ENCODE measurements around the gene CBLC.

The CBLC gene

DNA sequence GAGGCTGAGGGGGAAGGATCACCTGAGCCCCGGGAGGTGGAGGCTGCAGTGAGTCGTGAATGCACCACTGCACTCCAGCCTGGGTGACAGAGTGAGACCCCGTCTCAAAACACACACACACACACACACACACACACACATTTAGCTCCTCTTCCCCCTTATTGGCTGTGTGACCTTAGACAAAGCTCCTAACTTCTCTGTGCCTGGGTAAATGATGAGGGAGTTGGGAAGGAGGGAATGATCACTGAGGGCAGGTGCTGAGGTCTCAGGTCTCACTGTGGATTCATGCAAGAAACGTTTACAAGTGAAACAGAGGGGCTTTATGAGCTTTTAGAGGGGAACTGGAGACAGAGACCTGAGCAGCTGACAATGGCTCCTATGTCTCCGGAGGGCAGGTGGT, 46.1 kb upstream of the CBLC start:
- TF ChIP-seq PPARA (CRISPR knock-in tag; IDR thresholded peaks at IDR 0.05; ENCODE audit: borderline replicate concordance) (no peak), TCF4 (CRISPR knock-in tag; IDR thresholded peaks at IDR 0.05; ENCODE audit: borderline replicate concordance) (no peak), ZNF565 (CRISPR knock-in tag; conservative IDR thresholded peaks at IDR 0.05; ENCODE audit: low read depth) (no peak), SNAI2 (CRISPR knock-in tag; IDR thresholded peaks at IDR 0.05) (no peak), RARB (CRISPR knock-in tag; IDR thresholded peaks at IDR 0.05) (no peak), BACH2 (CRISPR knock-in tag; IDR thresholded peaks at IDR 0.05; ENCODE audit: borderline replicate concordance) (no peak)
- TF ChIP-seq, protein P1, sequence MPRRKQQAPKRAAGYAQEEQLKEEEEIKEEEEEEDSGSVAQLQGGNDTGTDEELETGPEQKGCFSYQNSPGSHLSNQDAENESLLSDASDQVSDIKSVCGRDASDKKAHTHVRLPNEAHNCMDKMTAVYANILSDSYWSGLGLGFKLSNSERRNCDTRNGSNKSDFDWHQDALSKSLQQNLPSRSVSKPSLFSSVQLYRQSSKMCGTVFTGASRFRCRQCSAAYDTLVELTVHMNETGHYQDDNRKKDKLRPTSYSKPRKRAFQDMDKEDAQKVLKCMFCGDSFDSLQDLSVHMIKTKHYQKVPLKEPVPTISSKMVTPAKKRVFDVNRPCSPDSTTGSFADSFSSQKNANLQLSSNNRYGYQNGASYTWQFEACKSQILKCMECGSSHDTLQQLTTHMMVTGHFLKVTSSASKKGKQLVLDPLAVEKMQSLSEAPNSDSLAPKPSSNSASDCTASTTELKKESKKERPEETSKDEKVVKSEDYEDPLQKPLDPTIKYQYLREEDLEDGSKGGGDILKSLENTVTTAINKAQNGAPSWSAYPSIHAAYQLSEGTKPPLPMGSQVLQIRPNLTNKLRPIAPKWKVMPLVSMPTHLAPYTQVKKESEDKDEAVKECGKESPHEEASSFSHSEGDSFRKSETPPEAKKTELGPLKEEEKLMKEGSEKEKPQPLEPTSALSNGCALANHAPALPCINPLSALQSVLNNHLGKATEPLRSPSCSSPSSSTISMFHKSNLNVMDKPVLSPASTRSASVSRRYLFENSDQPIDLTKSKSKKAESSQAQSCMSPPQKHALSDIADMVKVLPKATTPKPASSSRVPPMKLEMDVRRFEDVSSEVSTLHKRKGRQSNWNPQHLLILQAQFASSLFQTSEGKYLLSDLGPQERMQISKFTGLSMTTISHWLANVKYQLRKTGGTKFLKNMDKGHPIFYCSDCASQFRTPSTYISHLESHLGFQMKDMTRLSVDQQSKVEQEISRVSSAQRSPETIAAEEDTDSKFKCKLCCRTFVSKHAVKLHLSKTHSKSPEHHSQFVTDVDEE (CRISPR knock-in tag; IDR thresholded peaks at IDR 0.05): no peak
- no peak for ATAC-seq

DNA sequence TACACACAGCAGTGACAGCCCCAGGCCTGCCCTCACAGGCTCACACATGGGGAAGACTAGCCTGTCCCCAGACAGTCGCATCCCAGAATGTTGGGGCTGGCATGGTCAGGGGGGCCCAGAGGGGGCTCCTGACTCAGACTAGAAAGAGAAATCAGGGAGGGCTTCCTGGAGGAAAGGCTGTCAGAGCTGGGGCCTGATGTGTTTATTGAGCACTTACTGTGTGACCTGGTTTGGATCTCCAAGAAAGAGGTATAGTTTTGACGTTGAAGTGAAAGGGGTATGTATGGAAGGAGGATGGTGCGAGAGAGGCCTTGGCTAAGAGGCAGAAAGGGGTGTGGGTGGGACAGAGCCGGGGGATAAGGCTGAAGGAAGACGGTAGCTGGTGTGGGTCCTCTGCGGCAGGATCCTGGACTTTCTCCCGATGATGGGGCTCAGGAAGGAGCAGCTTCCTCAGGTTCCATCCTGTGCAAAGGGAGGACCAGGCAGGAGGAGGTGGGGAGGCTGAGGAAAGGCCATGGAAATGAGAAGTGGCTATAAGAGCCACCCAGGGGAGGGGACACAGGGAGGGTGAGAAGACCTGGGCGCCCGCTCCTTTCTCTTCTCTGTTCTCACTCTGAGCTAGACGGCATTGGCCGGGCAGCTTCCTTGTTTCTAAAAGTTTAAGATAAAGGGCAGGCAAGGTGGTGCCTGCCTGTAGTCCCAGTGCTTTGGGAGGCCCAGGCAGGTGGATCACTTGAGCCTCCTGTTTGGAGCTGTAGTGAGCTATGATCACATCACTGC, 45.3 kb upstream of the CBLC start:
- ATAC-seq: no peak
- no peak for TF ChIP-seq PPARA (CRISPR knock-in tag; IDR thresholded peaks at IDR 0.05; ENCODE audit: borderline replicate concordance)
- TF ChIP-seq CSDC2 (CRISPR knock-in tag; IDR thresholded peaks at IDR 0.05): no peak
- TF ChIP-seq ZC3H10 (CRISPR knock-in tag; IDR thresholded peaks at IDR 0.05): no peak
- no peak for TF ChIP-seq RARB (CRISPR knock-in tag; IDR thresholded peaks at IDR 0.05)
- TF ChIP-seq TCF4 (CRISPR knock-in tag; IDR thresholded peaks at IDR 0.05; ENCODE audit: borderline replicate concordance): no peak
- TF ChIP-seq ZFP3 (CRISPR knock-in tag; IDR thresholded peaks at IDR 0.05): no peak
- no peak for TF ChIP-seq OSR1 (CRISPR knock-in tag; IDR thresholded peaks at IDR 0.05)
- TF ChIP-seq, protein P2, sequence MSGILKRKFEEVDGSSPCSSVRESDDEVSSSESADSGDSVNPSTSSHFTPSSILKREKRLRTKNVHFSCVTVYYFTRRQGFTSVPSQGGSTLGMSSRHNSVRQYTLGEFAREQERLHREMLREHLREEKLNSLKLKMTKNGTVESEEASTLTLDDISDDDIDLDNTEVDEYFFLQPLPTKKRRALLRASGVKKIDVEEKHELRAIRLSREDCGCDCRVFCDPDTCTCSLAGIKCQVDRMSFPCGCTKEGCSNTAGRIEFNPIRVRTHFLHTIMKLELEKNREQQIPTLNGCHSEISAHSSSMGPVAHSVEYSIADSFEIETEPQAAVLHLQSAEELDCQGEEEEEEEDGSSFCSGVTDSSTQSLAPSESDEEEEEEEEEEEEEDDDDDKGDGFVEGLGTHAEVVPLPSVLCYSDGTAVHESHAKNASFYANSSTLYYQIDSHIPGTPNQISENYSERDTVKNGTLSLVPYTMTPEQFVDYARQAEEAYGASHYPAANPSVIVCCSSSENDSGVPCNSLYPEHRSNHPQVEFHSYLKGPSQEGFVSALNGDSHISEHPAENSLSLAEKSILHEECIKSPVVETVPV (CRISPR knock-in tag; IDR thresholded peaks at IDR 0.05): no peak
- TF ChIP-seq, protein P3, sequence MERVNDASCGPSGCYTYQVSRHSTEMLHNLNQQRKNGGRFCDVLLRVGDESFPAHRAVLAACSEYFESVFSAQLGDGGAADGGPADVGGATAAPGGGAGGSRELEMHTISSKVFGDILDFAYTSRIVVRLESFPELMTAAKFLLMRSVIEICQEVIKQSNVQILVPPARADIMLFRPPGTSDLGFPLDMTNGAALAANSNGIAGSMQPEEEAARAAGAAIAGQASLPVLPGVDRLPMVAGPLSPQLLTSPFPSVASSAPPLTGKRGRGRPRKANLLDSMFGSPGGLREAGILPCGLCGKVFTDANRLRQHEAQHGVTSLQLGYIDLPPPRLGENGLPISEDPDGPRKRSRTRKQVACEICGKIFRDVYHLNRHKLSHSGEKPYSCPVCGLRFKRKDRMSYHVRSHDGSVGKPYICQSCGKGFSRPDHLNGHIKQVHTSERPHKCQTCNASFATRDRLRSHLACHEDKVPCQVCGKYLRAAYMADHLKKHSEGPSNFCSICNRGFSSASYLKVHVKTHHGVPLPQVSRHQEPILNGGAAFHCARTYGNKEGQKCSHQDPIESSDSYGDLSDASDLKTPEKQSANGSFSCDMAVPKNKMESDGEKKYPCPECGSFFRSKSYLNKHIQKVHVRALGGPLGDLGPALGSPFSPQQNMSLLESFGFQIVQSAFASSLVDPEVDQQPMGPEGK (CRISPR knock-in tag; IDR thresholded peaks at IDR 0.05; ENCODE audit: borderline replicate concordance): no peak
- TF ChIP-seq, protein P4, sequence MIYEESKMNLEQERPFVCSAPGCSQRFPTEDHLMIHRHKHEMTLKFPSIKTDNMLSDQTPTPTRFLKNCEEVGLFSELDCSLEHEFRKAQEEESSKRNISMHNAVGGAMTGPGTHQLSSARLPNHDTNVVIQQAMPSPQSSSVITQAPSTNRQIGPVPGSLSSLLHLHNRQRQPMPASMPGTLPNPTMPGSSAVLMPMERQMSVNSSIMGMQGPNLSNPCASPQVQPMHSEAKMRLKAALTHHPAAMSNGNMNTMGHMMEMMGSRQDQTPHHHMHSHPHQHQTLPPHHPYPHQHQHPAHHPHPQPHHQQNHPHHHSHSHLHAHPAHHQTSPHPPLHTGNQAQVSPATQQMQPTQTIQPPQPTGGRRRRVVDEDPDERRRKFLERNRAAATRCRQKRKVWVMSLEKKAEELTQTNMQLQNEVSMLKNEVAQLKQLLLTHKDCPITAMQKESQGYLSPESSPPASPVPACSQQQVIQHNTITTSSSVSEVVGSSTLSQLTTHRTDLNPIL (CRISPR knock-in tag; IDR thresholded peaks at IDR 0.05; ENCODE audit: low read depth): no peak
- TF ChIP-seq ZFP30 (CRISPR knock-in tag; IDR thresholded peaks at IDR 0.05): no peak
- TF ChIP-seq ZNF70 (CRISPR knock-in tag; IDR thresholded peaks at IDR 0.05): no peak
- no peak for TF ChIP-seq ARNTL (CRISPR knock-in tag; IDR thresholded peaks at IDR 0.05; ENCODE audit: borderline replicate concordance, low read depth)
- TF ChIP-seq ZNF8 (CRISPR knock-in tag; IDR thresholded peaks at IDR 0.05): no peak
- TF ChIP-seq, protein P1 (CRISPR knock-in tag; IDR thresholded peaks at IDR 0.05): no peak
- TF ChIP-seq, protein P5, sequence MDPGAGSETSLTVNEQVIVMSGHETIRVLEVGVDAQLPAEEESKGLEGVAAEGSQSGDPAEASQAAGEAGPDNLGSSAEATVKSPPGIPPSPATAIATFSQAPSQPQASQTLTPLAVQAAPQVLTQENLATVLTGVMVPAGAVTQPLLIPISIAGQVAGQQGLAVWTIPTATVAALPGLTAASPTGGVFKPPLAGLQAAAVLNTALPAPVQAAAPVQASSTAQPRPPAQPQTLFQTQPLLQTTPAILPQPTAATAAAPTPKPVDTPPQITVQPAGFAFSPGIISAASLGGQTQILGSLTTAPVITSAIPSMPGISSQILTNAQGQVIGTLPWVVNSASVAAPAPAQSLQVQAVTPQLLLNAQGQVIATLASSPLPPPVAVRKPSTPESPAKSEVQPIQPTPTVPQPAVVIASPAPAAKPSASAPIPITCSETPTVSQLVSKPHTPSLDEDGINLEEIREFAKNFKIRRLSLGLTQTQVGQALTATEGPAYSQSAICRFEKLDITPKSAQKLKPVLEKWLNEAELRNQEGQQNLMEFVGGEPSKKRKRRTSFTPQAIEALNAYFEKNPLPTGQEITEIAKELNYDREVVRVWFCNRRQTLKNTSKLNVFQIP (CRISPR knock-in tag; IDR thresholded peaks at IDR 0.05; ENCODE audit: borderline replicate concordance, low read depth): no peak
- no peak for TF ChIP-seq ESRRG (CRISPR knock-in tag; IDR thresholded peaks at IDR 0.05)
- TF ChIP-seq ISL1 (CRISPR knock-in tag; IDR thresholded peaks at IDR 0.05): no peak
